HG03521 (cell line): ENCODE data around the gene THG1L.
"Not testable (repeated sequence)": the region's sequence is repeated elsewhere in the genome, so short reads cannot be mapped to it uniquely, and the experiment has no call there.

Experiments used
- ATAC-seq: cut with Tn5 transposase; IDR thresholded peaks from one replicate; pipeline ENCODE4 v1.9.1; 2021; ENCODE audit warnings: mild to moderate bottlenecking, moderate library complexity; ENCODE audit not compliant: unreplicated experiment

The THG1L gene

DNA sequence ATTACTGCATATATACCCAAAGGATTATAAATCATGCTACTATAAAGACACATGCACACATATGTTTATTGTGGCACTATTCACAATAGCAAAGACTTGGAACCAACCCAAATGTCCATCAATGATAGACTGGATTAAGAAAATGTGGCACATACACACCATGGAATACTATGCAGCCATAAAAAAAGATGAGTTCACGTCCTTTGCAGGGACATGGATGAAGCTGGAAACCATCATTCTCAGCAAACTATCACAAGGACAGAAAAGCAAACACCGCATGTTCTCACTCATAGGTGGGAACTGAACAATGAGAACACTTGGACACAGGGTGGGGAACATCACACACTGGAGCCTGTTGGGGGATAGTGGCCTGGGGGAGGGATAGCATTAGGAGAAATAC, 4.6 kb upstream of the THG1L start:
- ATAC-seq, result not testable (repeated sequence)

GRCh38 chr5:157727858-157728257, 3.4 kb upstream of the THG1L start:
- not testable (repeated sequence) for ATAC-seq

DNA sequence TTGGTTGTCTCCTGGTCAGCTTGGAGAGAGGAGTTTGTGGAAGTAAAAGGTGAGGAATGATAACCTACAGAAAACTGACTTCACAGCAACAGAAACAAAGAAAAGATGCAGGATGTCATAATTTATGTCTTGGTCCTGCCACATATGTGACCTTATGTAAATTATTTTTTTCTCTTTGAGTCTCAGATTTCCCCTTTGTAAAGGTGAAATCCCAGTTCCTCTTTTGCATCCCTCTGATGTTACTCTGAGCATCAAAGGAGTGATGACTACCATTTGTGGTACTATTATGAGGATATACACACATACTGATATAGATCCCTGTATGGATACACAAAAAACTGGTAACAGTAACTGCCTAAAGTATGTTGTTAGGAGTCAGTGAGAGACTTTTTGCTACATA, 1.4 kb upstream of the THG1L start:
- peak; percentile 50 for ATAC-seq

DNA sequence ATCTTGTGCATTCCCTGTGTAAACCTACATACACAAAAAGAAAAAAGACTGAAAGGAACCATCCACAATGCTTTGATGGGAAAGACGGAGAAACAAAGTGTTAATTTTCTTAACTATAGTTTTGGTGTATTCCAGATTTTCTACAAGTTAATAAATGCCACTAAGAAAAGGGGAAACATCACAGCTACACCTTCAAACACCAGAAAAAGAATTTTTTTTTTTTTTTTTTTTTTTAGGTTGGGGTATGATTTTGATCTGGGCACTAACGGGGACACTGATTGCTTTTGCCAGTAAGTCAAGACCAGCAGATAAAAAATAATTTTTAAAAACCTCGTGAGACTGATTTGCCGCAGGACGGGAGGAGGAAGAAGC, 334 bp upstream of the THG1L start:
- ATAC-seq, result no peak

DNA sequence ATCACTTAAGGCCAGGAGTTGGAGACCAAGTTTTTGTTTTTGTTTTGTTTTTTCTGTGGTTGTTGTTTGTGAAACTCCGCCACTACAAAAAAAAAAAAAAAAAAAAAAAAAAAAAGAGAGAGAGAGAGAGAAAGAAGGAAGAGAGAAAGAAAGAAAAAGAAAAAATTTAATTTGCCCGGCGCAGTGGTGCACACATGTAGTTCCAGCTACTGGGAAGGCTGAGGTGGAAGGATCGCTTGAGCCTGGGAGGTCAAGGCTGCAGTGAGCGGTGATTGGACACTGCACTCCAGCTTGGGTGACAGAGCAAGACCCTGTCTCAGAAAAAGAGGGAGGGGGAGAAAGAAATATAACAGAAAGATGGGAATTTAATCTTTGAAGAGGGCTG, 902 bp downstream of the THG1L start:
- no peak for ATAC-seq

GRCh38 chr5:157732596-157733262, 1.5 kb downstream of the THG1L start:
- ATAC-seq, result no peak

DNA sequence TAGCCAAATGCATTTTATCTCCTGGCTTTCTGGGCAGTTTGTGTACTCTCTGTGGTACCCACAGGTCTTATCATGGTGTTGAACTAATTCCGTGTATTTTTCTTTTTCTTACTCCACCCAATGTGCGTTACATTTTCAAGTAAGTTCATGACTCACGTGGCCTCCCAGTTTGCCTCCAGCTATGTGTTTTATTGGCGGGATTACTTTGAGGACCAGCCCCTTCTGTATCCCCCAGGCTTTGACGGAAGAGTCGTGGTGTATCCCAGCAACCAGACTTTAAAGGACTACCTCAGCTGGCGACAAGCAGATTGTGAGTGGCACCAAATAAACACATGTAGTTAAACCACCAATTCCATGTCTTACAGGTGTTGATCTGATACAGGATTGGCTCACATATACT, 3.2 kb downstream of the THG1L start:
- no peak for ATAC-seq

GRCh38 chr5:157735991-157736390, 4.8 kb downstream of the THG1L start:
- no peak for ATAC-seq

DNA sequence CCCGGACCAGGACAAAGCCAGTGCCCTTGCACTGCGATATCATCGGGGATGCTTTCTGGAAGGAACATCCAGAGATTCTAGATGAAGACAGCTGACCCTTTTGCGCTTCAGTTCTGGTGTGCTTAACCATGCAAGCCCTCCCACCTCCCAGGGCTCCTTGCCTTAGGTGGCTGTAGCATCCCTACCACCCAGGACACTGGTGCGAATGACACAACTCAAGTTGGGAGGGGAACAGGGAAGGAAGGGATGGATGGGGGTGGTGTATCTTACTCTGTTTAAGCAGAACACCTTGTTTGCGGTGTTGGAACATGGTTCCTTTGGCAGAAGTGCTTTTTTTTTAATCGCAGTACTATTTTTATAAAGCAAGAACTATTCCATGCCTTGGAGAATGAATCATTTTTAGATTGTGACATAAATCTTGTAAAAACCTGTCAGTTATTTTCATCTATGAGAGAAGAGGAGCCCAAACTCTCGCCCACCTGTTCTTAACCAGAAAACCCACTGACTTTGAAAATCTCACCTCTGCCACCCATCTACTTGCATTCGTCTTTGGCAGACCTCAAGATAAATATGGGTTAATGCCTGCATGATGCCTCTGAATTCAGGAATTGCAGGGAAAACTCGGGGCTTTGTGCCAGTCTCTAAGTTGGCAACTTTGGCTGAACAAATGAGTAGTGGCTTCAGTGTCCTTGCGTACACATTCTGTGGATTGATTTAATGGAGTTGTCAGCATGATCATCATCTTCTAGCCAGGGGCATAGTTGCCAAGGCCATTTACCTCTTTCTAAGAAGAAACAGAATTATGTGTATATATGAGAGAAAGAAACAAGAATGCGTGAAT, 8.4 kb downstream of the THG1L start:
- ATAC-seq, result no peak

DNA sequence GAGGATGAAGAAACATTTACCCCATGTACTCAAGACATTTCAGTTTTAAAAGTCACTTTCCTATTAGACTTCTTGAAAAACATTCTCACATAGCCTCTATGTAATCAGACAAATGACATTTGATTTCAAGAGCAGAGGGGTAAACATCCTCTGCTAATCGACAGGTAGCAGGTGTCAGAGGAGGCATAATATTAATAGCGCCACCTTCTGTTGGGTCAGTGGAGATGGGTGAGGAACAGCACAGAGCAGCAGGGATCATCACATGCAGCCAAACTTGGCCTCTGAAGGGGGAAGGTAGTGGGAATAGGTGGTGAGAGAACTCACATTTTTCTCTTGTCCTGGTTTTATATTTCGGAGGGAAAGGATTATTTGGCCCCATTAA, 9.0 kb downstream of the THG1L start:
- ATAC-seq, result no peak

- no peak for ATAC-seq
Observed at GRCh38 chr5:157741131-157741530, 9.9 kb downstream of the THG1L start.

- ATAC-seq, result peak; percentile 91
Observed at GRCh38 chr5:157743163-157744050, 12.2 kb downstream of the THG1L start, which contains the start of gene LSM11. LSM11 (plus strand) TSS chr5:157743712; CDS start chr5:157743751, 39 bp downstream.

DNA sequence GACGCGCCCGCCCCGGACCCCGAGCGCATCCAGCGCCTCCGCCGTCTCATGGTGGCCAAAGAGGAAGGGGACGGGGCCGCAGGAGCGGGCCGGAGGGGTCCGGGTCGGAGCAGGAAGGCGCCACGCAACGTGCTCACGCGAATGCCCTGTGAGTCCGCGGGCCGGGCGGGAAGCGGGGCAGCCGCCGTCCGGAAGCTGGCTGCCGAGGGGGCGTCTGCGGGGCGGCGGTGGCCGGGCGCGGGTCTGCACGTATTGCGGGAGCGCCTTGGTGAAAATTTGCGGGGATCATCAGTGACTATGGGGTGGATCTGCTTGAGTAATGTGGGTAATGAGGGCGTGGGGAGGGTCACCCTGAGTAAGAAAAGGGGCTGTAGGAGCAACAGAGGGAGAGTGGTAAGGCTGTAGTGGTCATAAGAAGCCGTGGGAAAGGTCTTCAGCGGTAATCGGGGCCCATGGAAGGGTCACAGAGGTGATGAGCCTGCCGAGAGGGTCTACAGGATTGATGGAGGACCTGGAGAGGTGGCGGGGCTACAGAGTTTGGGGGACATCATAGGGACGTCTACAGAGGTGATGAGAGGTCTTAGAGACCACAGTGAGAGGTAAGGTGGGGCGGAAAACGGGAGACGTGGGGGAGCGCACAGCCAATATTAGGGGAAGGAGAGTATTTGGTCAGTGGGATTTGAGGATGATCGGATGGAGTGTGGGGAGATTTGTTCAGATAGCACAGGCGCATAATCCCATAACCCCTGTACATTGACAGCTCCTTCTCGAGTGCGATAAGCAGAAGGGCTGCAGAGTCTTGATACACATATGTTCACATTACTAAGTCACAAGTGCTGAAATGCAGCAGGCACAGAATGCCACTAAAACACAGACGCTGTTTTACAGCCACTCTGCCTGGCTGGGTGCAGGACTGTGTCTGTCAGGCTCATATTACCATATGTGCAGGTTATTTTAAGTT, 13.1 kb downstream of the THG1L start:
- peak; percentile 19 for ATAC-seq

DNA sequence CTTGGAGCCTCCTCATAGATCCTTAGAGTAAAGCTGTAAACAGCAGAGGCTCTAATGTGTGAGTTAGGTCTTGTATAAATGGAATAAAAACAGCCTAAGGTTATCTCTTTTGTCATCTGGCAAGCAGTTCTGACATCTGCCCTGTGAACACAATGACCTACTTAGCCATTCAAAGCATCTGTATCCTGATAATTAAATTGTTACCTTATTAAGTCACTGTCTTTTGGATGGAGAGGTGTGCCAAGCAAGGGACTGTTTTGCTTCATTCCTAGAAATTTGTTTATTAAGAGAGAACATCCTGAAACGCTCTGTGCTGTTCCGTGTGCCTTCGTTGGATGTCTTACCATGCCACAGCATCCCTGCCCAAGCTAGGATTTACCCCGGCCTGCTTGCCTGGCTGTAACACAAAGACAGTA, 13.8 kb downstream of the THG1L start:
- ATAC-seq, result no peak

DNA sequence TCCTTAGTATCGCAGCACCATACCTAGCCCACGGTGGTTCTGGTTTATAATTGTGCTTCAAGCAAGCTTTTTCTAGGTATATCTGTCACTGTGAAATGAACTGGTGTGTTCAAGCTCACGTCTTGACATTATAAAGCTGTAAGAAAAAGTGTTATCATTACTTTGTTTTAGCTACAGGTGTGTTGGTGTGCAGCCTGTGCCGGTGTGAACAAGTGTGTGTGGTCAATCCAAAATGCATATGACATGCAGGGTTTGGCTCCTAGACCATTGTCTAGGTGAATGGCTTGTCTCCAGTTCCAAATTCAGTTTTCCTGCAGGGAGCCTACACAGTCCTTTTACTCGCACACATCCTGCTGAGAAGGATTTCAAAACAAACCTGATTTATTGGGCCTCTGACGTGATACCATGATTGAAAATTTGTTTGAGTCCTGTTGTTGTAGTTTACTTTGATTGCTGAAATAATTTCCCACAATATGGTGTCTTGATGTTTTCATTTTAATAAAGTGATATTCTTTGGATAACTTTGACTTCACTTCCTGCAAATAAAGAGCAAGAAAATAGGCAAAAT, 16.0 kb downstream of the THG1L start:
- ATAC-seq, result no peak

GRCh38 chr5:157747766-157748700, 16.8 kb downstream of the THG1L start:
- ATAC-seq, result no peak

- no peak for ATAC-seq
Observed at GRCh38 chr5:157748760-157749461, 17.7 kb downstream of the THG1L start.

- no peak for ATAC-seq
Observed at GRCh38 chr5:157749462-157749799, 18.2 kb downstream of the THG1L start.
